CD4-positive, alpha-beta T cell (primary cell): ENCODE results near the gene MUC6. TPM values are rescaled to one million over a fixed set of nuclear protein-coding genes. Genes with fewer than 3 reads are reported as not detected.

Source experiments
- ATAC-seq: fragments of 200-7000 bp; cut with Tn5 transposase; one replicate; pipeline ENCODE4 v1.10.0; 2022; ENCODE audit warnings: mild to moderate bottlenecking; ENCODE audit not compliant: poor library complexity
- CTCF ChIA-PET: fragments of 350-600 bp; sonication (Branson Sonifier 250); formaldehyde crosslinking; loops from one replicate; lab custom pipeline; 2021; ENCODE audit warnings: antibody characterized with exemption, inconsistent platforms; lab: Charles Lee
- POLR2A ChIA-PET: fragments of 350-600 bp; sonication (Branson Sonifier 250); formaldehyde crosslinking; loops from one replicate; lab custom pipeline; 2021; ENCODE audit warnings: antibody characterized with exemption, inconsistent platforms; lab: Charles Lee
- DNase-seq, 14 experiments: peaks; one replicate each; pipeline ENCODE4 v3.0.0-alpha.2; 2013 to 2020; ENCODE audit warnings: mixed read lengths in 2 of 14
- H3K27ac ChIP-seq, 2 donors: one replicate each; pipeline versions ENCODE4 v1.5.1 to v1.7.0; 2013; ENCODE audit warnings: low read length in 2 of 2, low read depth in 1 of 2, mild to moderate bottlenecking in 1 of 2
- H3K27me3 ChIP-seq, 2 experiments: 1 replicate in 1 of 2; 2 replicates in 1 of 2; pipeline versions ENCODE4 v1.6.1 to v1.7.0; 2013; ENCODE audit warnings: low read length in 2 of 2, control low read depth in 1 of 2, mild to moderate bottlenecking in 1 of 2, moderate library complexity in 1 of 2; ENCODE audit not compliant: insufficient read depth in 2 of 2, control insufficient read depth in 1 of 2
- H3K36me3 ChIP-seq: one replicate; pipeline ENCODE4 v1.6.1; 2013; ENCODE audit warnings: low read length, control low read depth; ENCODE audit not compliant: insufficient read depth
- H3K4me1 ChIP-seq: one replicate; pipeline ENCODE4 v1.6.1; 2013; ENCODE audit warnings: low read length, control low read depth; ENCODE audit not compliant: insufficient read depth
- H3K4me3 ChIP-seq: one replicate; pipeline ENCODE4 v1.5.1; 2013; ENCODE audit warnings: mild to moderate bottlenecking, low read length, moderate library complexity
- H3K9me3 ChIP-seq, 2 experiments: 1 replicate in 1 of 2; 2 replicates in 1 of 2; pipeline versions ENCODE4 v1.6.1 to v1.7.0; 2013; ENCODE audit warnings: low read length in 2 of 2, mild to moderate bottlenecking in 2 of 2, control low read depth in 1 of 2, moderate library complexity in 1 of 2; ENCODE audit not compliant: control insufficient read depth in 1 of 2, insufficient read depth in 1 of 2
- H3K27ac Mint-ChIP-seq: one replicate; pipeline ENCODE4 v1.8.0; 2020; ENCODE audit warnings: mixed read lengths
- H3K27me3 Mint-ChIP-seq: one replicate; pipeline ENCODE4 v1.8.0; 2021; ENCODE audit warnings: mixed read lengths
- H3K36me3 Mint-ChIP-seq: one replicate; pipeline ENCODE4 v1.8.0; 2021; ENCODE audit warnings: low read depth, mixed read lengths
- H3K4me1 Mint-ChIP-seq: one replicate; pipeline ENCODE4 v1.8.0; 2021; ENCODE audit warnings: low read depth, mixed read lengths
- H3K4me3 Mint-ChIP-seq: one replicate; pipeline ENCODE4 v1.8.0; 2020; ENCODE audit warnings: mild to moderate bottlenecking, mixed read lengths
- H3K9me3 Mint-ChIP-seq: one replicate; pipeline ENCODE4 v1.8.0; 2020; ENCODE audit warnings: mixed read lengths
- CTCF ChIP-seq: fragments of 200-600 bp; IDR thresholded peaks from one replicate; pipeline ENCODE4 v1.8.0; 2022; ENCODE audit warnings: antibody characterized with exemption, mild to moderate bottlenecking
- intact Hi-C, 2 experiments: fragments of 100-400 bp; cut with DNase I in 1 of 2; cut with micrococcal nuclease in 1 of 2; formaldehyde crosslinking; loops; one replicate each; pipeline versions ENCODE4 v1.15.1 to v1.9.0; 2023 to 2025; cut with DNase I, micrococcal nuclease
- total RNA-seq, 174 experiments: library from RNA in 2 of 174; stranded (reverse) in 2 of 174; gene quantifications; one replicate each; pipeline ENCODE4 v1.2.3 and lab custom pipeline; 2021 to 2026

The MUC6 gene
- total RNA-seq, 2 experiments from 2014 or later, result not detected

GRCh38 chr11:1003159-1003558 is 33.4 kb downstream of the MUC6 start:
- ChIA-PET POLR2A (no interaction called here), CTCF (no interaction called here)
- Mint-ChIP-seq H3K27ac (no peak overlapping the region), H3K27me3 (no peaks in the 10 kb centered on the region), H3K9me3 (no peaks in the 10 kb centered on the region), H3K36me3 (peaks cover 72% of the 10 kb centered on the region), H3K4me3 (no peak overlapping the region), H3K4me1 (no peaks in the 10 kb centered on the region)
- H3K4me3 ChIP-seq, result no peak overlapping the region
- DNase-seq (no peak), ATAC-seq (no peak)
- H3K36me3 ChIP-seq, result peaks cover 76% of the 10 kb centered on the region
- H3K27me3 ChIP-seq, result no peaks in the 10 kb centered on the region
- no peak for TF ChIP-seq CTCF
- no peak overlapping the region for H3K27ac ChIP-seq
- H3K4me1 ChIP-seq, result no peaks in the 10 kb centered on the region
- intact Hi-C loops, result no loop called here
- no peaks in the 10 kb centered on the region for H3K9me3 ChIP-seq

GRCh38 chr11:1002406-1002984 is 34.0 kb downstream of the MUC6 start:
- ChIA-PET POLR2A (no interaction called here), CTCF (no interaction called here)
- H3K27ac ChIP-seq, result no peak overlapping the region
- Mint-ChIP-seq H3K27me3 (no peaks in the 10 kb centered on the region), H3K9me3 (no peaks in the 10 kb centered on the region), H3K4me3 (no peak overlapping the region), H3K36me3 (peaks cover 69% of the 10 kb centered on the region), H3K4me1 (no peaks in the 10 kb centered on the region), H3K27ac (no peak overlapping the region)
- no peaks in the 10 kb centered on the region for H3K9me3 ChIP-seq
- no peak overlapping the region for H3K4me3 ChIP-seq
- H3K36me3 ChIP-seq, result peaks cover 69% of the 10 kb centered on the region
- ATAC-seq (no peak), DNase-seq (no peak)
- no peaks in the 10 kb centered on the region for H3K27me3 ChIP-seq
- TF ChIP-seq CTCF, result no peak
- no peaks in the 10 kb centered on the region for H3K4me1 ChIP-seq
- intact Hi-C loops, result no loop called here

- Mint-ChIP-seq H3K27me3 (no peaks in the 10 kb centered on the region), H3K4me3 (no peak overlapping the region), H3K36me3 (peaks cover 67% of the 10 kb centered on the region), H3K27ac (no peak overlapping the region), H3K4me1 (peaks cover 2% of the 10 kb centered on the region), H3K9me3 (no peaks in the 10 kb centered on the region)
- no peak for TF ChIP-seq CTCF
- H3K27me3 ChIP-seq, result no peaks in the 10 kb centered on the region
- ATAC-seq (no peak), DNase-seq (no peak)
- peaks cover 62% of the 10 kb centered on the region for H3K36me3 ChIP-seq
- H3K4me1 ChIP-seq, result no peaks in the 10 kb centered on the region
- no peaks in the 10 kb centered on the region for H3K9me3 ChIP-seq
- no peak overlapping the region for H3K27ac ChIP-seq
- no peak overlapping the region for H3K4me3 ChIP-seq
- intact Hi-C loops, result no loop called here
- CTCF ChIA-PET, result no interaction called here
- POLR2A ChIA-PET, result no interaction called here
Measured at GRCh38 chr11:1001617-1002405, 34.7 kb downstream of the MUC6 start.
